Loucy (cell line): ENCODE results near the gene AGO4.

Source experiments
- CTCF ChIP-seq: fragments of 200-600 bp; sonication (generic); conservative IDR thresholded peaks from 2 replicates; pipeline ENCODE4 v1.5.1; 2014; ENCODE audit warnings: mild to moderate bottlenecking, antibody characterized with exemption, low read length
- EZH2phosphoT487 ChIP-seq: fragments of 200-600 bp; IDR thresholded peaks from 2 replicates; pipeline ENCODE4 v1.6.1; 2018; ENCODE audit warnings: antibody characterized with exemption, mild to moderate bottlenecking, moderate library complexity, borderline replicate concordance

GRCh38 chr1:35870651-35871309 is 63.0 kb downstream of the AGO4 start:
- no peak for TF ChIP-seq CTCF
- no peak for TF ChIP-seq EZH2phosphoT487
